ENCODE measurements around the gene CCDC183.
"Not testable (repeated sequence)": the region's sequence is repeated elsewhere in the genome, so short reads cannot be mapped to it uniquely, and the experiment has no call there.

CCDC183 gene

DNA sequence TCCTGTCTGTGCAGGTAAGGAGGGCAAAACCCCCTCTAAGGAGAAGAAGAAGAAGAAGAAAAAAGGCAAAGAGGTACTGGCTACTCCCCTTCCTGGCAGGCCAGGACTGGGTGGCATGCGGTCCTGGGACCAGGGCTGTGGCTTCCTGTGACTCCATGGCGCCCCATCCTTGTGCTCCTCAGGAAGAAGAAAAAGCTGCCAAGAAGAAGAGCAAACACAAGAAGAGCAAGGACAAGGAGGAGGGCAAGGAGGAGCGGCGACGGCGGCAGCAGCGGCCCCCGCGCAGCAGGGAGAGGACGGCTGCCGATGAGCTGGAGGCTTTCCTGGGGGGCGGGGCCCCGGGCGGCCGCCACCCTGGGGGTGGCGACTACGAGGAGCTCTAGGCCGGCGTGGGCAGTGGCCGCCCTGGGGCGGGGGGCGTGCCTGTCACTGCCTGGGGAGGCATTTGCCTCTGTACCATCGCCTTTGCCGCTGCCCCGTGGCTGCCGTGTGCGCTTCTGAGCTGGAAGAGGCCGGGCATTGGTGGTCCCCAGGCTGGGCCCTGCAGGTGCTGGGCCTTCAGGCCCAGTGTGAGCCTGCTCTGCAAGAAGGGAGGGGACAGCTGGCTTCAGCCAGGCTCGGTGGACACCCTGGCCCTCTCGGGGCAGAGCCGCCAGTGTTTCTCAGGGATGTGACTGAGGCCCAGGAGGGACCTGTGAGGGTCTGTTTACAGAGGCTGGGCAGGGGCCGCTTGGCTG is 44.2 kb downstream of the CCDC183 start:
- DNase-seq: no peak

DNA sequence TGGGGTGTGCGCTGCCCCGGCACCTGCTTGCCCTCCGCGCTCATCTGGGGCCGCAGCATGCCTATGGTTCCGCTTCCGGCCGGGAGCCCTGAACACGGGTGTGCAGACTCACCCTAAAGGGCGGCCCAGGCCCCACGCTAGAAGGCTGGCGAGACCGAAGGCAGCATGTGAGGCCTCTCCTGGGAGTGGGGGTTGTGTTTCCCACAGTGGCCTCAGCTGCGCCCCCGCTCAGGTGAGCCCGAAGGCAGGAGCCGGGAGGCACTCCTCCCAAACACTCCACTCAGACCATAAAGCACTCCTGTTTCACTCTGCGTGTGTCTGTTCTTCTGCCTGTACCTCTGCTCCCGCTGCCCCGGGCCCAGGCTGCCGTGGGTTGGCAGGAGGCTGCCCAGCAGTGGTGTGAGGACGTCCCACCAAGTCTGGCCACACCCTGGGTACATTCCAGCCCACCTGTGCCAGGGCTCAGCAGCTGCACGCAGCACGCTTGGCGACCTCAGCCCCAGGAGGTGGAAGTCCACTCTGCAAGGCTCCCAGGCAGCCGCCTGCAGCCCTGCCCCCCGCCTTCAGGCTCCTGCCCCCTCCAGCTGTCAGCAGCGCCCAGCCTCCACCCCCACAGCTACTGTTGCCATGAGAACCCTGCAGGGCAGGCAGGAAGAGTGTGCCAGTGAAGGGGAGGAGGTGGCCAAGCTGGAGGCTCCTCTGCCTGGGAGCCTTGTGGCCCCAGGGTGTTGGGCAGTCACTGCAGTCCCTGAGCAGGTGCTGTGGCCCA is 44.9 kb downstream of the CCDC183 start:
- no peak for DNase-seq

DNA sequence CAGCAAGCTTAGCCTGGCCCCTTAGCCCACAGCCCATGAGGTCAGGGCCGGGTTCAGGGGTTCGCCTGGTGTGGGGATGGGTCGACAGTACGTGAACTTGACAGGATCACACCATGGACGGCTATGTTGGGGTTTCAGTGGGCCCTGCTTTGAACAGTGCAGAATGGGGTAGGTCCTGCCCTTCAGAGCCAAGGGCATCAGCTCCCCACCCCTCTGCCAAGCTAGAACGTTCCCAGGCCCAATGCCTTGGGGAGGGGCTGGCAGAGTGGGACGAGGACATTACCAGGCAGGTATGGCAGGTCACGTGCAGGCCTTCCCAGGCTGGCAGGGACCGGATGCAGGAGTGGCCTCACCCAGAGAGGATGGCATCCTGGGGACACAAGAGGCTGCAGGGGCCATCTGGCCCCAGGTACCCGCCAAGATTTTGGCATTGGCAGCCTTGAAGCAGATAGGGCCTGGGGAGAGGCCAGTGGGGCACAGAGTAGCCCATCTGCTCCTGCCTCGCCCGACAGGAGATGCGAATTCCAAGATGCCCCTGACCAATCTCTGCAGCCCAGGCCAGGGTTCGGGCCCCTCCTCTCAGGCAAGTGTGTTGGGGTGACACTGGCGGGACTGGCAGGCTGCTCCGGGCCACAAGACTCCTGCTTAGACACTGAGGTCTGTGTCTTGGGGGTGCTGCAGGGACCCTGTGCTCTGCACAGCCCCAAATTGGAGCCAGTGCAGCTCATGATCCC is 45.7 kb downstream of the CCDC183 start:
- not testable (repeated sequence) for DNase-seq

DNA sequence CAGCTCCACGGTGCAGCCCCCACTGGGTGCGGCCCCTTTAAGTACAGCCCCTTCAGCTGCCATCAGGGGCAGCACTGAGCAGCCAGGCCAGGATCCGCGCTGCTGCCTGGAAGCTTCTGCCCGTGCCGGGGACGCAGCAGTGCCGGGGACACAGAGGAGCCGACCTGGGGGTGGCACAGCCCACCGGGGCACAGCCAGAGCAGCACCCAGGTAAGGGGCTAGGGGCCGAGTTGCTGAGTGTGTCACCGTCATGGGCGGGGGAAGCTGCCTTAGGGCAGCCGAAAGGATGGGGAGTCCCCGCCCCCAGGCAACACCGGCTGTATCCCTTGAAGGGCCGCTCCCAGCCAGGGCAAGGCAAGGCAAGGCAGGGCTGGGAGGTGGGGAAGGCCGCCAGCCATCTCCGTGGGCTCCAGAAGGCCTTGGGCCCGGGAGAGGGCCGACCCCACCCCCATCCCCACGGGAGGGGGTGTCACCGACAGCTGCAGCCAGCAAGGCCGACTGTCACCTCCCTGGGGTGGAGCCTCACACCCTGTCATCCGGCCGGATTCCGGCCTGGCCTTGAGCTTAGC is 46.3 kb downstream of the CCDC183 start, which contains the start of gene AJM1:
Gene AJM1, plus strand, starts transcription at position 99 of the 569 bp plus-strand sequence. CDS start 1,937 bp downstream, outside the sequence.
- DNase-seq: peak; percentile 80

DNA sequence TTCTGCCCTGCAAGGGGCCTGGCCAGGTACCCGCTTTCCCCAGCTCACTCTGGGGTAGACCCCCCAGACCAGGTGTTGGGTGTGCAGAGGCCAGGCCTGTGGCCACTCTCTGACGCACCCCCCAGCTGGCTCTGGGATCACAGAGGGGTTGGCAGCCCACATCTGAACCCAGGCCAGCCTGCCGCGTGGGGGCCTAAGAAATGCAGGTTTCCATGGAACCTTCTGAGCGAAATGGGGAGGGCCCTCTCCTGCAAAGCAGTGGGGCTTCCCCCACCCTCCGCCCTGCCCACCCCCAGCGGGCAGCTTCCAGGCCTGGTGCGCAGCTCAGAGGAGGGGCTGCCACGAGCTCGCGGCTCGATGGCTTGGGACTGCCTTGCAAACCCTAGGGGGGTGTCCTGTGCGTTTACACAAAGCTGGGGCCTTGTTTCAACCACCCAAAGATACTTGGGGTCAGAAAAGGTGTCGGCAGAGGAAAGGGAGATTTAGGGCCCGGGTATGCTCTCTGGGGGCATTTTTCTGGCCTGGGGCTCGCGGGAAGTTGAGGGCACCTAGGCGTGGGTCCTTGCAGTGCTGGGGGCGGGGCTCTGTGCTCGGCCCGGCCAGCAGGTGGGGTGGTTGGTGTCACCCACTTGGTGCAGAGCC is 47.1 kb downstream of the CCDC183 start:
- DNase-seq: not testable (repeated sequence)

DNA sequence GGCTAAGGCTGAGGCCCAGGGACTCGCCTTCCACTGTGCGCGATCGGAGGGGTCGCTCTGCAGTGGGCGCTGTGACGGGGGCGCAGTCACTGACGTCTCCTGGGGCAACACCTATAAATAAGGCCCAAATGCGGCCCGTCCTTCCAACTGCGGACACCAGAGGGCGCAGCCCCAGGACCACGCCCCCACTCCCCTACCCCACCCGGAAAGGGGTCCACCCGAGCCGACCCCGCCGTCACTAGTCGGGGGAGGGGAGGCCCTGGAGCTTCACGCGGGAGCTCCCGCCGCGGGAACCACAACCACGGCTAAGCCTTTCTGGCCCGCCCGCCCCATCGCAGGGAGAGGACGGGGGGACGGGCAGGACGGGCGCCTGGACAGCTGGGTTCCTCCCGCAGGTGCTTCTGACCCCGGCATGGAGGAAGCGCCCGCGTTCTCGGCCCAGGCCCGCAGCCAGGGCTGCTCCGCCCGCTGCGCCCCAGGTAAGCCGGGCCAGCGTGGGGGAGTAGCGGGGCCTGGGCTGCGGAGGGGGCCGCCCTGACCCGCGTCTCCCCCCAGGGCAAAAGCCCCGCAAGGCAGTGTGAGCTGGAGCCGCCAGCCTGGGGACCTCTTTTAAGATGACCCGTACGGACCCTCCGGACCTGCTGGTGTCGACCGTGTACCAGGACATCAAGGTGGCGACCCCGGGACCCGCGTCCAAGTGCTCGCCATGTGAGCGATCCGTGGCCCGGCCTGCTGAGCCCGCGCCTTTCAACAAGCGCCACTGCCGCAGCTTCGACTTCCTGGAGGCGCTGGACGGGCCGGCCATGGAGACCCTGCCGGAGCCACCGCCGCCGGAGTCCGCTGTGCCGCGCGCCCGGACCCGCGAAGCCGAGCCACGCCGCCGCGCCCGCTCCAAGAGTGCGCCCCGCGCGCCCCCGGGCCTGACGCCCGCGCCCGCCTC is 47.9 kb downstream of the CCDC183 start:
- DNase-seq: peak; percentile 71

DNA sequence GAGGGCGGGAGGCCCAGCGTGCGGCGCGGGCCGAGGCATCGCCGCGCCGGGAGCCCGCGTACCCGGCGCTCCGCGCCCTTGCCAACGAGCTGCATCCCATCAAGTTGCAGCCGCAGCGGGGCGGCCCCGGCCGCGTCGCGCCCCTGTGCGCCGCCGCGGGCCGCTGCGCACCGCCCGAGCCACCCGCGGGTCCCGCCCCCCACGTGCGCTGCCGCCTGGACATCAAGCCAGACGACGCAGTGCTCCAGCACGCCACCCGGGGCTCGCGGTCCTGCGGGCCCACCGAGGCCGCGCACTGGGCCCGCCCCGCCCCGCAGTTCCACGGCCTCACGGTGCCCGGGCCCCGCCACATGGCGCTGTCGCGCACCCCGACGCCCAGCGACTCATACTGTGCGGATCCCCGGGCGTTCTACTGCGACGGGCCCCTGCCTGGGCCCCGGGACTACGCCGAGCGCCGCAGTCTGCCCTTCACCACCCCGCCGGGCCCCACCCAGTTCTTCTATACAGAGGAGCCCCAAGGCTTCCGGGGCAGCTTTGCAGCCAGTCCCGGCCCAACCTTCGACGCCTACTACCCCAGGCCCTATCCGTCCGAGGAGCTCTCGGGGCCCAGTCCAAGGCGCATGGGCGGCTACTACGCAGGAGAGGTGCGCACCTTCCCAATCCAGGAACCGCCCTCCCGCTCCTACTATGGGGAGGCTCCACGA is 48.8 kb downstream of the CCDC183 start:
- DNase-seq: no peak

DNA sequence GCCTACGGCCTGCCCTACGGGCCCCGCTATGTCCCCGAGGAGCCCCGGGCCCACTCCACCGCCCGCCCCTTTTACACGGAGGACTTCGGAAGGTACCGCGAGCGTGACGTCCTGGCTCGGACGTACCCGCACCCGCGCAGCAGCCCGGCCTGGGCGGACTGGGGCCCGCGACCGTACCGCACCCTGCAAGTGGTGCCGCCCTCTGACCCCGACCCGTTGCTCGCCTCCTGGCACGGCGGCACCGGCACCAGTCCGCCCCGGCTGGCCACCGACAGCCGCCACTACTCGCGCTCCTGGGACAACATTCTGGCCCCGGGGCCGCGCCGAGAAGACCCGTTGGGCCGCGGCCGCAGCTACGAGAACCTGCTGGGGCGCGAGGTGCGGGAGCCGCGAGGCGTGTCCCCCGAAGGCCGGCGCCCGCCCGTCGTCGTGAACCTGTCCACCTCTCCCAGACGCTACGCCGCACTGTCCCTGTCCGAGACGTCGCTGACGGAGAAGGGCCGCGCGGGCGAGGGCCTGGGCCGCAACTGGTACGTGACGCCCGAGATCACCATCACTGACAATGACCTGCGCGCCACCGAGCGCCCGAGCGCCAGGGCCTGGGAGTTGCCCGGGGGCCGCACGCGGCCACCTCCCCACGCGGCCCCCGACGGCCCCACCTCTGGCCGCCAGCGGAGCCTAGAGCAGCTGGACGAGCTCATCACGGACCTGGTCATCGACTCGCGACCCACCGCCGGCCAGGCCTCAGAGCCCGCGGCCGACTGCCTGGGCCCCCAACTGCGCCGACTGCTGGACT is 49.5 kb downstream of the CCDC183 start:
- no peak for DNase-seq

DNA sequence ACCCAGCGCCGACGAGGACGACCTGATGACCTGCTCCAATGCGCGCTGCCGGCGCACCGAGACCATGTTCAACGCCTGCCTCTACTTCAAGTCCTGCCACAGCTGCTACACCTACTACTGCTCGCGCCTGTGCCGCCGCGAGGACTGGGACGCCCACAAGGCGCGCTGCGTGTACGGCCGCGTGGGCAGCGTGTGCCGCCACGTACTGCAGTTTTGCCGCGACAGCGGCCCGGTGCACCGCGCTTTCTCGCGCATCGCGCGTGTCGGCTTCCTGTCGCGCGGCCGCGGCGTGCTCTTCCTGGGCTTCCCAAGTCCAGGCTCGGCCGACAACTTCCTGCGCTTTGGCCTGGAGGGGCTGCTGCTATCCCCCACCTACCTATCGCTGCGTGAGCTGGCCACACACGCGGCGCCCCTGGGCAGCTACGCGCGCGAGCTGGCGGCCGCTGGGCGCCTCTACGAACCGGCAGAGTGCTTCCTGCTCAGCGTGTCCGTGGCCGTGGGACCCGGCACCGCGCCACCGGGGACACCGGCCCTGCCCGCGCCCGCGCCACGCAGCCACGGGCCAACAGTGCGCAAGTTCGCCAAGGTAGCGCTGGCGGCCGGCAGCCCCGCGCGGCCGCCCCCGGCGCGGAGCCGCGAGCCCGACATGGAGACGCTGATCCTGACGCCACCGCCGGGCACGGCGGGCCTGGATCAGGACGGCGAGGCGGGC is 50.4 kb downstream of the CCDC183 start:
- peak; percentile 19 for DNase-seq

DNA sequence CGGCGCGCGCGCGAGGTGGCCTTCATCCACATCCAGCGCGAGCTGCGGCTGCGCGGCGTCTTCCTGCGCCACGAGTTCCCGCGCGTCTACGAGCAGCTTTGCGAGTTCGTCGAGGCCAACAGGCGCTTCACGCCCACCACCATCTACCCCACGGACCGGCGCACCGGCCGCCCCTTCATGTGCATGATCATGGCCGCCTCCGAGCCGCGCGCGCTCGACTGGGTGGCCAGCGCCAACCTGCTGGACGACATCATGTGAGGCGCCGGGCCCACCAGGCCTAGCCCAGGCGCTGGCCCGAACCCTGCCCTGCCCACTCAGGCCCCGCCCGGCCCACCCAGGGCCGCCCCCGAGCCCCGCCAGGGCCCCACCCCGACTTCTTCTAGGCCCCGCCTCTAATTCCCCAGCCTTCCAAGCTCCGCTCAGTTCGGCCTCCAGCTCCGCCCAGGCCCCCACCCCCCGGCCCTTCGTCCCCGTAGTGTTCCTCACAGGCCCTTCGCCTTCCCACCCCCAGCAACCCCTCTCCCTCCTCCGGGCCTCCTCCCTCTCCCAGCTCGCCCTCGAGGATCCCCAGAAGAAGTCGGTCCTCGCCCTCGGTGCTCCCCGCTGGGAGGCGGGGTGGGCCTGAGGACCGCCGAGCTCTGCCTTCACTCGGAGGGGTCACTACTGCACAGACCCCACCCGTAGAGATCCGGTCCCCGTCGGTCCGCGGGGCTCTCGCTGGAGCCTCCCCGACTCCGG is 51.1 kb downstream of the CCDC183 start:
- DNase-seq: peak; percentile 20

DNA sequence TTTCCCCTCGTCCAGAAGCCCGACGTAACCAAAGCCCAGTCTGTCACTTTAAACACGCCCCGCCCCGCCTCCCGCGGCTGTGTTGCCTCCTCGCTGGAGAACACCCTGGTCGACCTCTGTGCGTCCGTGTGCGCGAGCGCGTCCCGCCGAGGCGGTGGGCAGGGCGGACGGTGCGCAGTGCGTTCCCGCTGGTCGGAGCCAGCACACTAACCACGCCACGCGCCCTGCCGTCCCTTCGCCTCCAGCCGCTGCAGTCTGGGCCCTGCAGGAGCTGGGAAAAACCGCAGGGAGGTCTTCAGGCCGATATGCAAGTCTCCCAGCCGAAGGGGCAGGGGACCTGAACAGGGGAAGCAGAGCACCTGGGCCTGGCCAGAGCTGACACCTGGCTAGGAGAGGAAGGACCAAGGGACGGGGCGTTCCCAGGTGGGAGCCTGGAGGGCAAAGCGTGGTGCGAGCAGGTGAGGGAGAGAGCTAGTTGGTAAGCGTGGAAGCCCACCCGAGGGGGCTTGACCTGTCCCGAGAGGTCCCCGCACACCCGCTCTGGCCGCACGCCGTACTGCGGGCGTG is 51.8 kb downstream of the CCDC183 start:
- peak; percentile 77 for DNase-seq

DNA sequence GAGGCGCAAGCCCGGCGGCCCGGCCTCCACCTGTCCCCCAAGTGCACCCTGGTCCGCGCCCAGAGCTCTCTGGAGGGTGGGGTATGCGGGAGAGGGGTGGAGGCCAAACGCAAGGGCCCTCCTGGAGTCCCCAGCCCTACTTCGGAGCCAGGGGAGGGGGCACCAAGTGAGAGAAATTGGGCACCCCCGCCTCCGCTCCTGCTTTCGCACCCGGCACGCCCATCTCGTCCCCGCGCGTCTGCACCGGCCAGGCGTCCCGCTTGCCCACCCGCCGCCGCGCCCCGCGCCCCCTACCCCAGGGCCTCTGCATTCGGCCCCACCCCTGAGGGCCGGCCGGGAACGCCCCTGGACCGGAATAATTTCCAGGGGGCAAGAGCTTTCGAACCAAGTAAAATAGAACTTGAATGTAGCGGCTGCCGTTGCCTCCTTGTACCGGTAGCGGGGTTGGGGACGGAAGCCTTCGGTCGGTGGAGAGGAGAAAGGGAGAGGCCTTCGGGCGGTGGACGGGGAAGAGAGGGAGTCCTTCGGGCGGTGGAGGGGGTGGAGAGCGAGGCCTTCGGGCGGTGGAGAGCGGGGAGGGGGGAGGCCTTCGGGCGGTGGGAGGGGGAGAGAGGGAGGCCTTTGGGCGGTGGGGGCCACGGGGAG is 52.4 kb downstream of the CCDC183 start:
- DNase-seq: peak; percentile 33

DNA sequence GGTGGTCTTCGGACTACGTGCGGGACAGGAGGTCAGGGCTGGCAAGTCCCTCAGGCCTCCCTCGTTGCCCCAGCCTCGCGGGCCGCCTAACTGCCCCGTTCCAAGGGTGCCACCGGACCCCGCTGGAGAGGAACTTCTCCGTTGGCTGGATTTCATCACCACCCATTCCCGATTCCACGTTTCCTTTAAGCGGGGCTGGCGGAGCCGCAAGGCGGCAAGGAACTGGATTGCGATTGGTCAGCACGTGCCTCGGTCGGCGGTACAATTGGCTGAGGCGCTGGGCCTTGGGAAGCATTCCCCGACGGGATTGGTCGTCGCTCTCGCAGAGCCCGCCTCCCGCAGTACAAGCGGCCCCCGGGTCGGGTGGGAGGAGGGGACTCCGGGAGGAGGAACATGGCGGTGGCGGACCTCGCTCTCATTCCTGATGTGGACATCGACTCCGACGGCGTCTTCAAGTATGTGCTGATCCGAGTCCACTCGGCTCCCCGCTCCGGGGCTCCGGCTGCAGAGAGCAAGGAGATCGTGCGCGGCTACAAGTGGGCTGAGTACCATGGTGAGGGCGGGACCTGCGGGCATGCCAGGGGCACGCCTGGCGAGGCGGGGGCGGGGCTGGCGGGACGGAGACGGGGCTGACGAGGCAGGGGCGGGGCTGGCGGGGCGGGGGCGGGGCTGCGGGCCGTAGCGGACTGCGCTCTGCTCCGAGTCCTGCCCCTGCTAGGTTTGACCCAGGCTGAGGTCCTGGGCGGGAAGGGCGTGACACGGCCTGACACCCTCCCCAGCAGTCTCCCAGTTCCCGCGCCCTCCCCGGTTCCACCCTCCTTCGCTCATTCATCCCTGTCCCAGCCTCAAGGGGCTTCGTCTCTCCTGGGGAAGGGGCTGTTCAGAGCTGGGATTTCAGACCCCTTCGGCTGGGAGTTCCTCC is 53.2 kb downstream of the CCDC183 start, which contains the start of gene PHPT1:
Gene PHPT1, plus strand, starts transcription at position 372 of the 922 bp plus-strand sequence. Its CDS starts 22 bp downstream, at position 394.
- peak; percentile 95 for DNase-seq

DNA sequence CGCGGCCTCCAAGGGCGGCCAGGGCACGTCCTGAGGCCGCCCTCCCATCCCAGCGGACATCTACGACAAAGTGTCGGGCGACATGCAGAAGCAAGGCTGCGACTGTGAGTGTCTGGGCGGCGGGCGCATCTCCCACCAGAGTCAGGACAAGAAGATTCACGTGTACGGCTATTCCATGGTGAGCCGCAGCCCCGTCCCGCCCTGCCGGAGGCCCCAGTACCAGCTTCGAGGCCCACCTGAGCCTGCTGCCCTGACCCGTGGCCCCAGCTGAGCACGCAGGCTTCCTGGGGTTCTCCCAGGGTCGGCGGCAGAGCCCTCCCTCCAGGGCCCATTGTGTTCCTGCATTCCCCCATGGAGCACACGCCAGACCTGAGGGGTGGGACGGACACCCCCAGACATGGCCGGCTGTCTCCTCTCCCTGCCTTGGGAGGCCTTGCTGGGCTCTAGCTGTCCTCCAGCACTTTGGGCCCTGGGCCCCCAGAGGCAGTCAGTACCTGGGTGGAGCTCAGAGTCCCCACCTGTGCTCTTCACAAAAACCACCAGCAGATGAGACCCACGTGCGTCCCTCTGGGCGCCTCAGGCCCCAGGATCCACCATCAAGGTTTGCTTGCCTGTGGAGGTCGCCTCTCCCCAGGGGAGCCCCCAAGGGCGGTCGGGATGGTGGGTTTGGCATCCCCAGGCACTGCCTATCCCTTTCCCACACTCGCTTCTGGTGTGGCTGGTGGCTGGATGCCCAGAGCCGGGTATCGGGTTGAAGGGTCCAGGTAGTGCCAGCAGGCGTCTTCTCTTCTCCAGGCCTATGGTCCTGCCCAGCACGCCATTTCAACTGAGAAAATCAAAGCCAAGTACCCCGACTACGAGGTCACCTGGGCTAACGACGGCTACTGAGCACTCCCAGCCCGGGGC is 54.1 kb downstream of the CCDC183 start:
- no peak for DNase-seq

Measured in stimulated activated CD4-positive, alpha-beta T cell treated with anti-CD3 and anti-CD28 coated beads, Interleukin-4, amount 100 ng/mL, for 1 hour (primary cell).